Coronary artery (tissue), 2 donors: ENCODE data around the gene GABPB2.

Source experiments
- DNase-seq: peaks from one replicate; pipeline ENCODE4 v3.0.0-alpha.2; 2017; ENCODE audit warnings: low spot score
- H3K27ac ChIP-seq, 2 donors: fragments of 200-600 bp; sonication (generic); one replicate each; pipeline ENCODE4 v1.5.1; 2016 to 2019
- H3K4me3 ChIP-seq: fragments of 200-600 bp; sonication (generic); 2 replicates; pipeline ENCODE4 v1.5.1; 2016; ENCODE audit warnings: mild to moderate bottlenecking, moderate library complexity
- TF ChIP-seq, protein P1 (sequence below): fragments of 200-600 bp; sonication (generic); IDR thresholded peaks from one replicate; pipeline ENCODE4 v1.5.1; 2019; ENCODE audit warnings: antibody characterized with exemption

GABPB2 gene

DNA sequence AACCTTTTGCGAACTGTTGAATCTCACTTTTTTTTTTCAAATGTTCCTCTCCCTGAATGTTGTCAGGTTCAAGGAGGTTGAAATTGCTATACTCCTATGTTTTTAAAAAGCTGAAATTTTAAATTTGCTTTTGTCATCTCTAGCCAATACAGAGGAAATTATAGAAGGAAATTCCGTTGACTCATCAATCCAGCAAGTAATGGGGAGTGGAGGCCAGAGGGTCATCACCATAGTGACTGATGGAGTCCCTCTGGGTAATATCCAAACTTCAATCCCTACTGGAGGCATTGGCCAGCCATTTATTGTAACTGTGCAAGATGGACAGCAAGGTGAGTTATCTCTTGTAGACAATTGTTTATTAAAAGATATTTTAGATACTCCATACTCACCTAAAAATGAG, 36.3 kb downstream of the GABPB2 start:
- Histone ChIP-seq H3K27ac (no peak overlapping the region), H3K4me3 (no peak overlapping the region)

DNA sequence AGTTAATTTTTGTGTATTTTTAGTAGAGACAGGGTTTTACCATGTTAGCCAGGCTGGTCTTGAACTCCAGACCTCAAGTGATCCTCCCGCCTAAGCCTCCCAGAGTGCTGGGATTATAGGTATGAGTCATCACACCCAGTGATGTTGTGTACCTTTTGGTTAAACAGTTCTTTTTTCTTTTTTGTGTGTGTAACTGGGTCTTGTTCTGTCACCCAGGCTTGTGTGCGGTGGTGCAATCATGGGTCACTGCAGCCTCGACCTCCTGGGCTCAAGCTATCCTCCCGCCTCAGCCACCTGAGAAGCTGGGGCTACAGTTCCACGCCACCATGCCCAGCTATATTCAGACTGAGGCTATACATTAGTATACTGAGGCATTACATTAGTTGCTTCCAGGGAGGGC, 37.8 kb downstream of the GABPB2 start:
- no peak for DNase-seq
- Histone ChIP-seq H3K27ac (no peak overlapping the region), H3K4me3 (no peak overlapping the region)
- TF ChIP-seq, protein P1, sequence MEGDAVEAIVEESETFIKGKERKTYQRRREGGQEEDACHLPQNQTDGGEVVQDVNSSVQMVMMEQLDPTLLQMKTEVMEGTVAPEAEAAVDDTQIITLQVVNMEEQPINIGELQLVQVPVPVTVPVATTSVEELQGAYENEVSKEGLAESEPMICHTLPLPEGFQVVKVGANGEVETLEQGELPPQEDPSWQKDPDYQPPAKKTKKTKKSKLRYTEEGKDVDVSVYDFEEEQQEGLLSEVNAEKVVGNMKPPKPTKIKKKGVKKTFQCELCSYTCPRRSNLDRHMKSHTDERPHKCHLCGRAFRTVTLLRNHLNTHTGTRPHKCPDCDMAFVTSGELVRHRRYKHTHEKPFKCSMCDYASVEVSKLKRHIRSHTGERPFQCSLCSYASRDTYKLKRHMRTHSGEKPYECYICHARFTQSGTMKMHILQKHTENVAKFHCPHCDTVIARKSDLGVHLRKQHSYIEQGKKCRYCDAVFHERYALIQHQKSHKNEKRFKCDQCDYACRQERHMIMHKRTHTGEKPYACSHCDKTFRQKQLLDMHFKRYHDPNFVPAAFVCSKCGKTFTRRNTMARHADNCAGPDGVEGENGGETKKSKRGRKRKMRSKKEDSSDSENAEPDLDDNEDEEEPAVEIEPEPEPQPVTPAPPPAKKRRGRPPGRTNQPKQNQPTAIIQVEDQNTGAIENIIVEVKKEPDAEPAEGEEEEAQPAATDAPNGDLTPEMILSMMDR, result no peak

More for the DNA sequence above, 36.3 kb downstream of the GABPB2 start:
- no peak for DNase-seq
- TF ChIP-seq, protein P1, result no peak

DNA sequence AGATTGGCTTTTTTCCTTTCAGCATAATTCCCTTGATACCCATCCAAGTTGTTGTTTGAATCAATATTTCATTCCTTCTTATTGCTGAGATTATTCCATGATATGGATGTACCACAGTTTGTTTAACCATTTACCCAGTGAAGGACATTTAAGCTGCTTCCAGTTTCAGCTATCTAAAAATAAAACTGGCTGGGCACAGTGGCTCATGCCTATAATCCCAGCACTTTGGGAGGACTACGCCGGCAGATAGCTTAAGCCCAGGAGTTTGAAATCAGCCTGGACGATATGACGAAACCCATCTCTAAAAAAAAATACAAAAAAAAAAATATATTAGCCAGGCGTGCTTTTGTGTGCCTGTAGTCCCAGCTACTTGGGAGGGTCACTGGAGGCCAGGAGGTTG, 43.3 kb downstream of the GABPB2 start:
- TF ChIP-seq, protein P1, result no peak
- no peak for DNase-seq
- H3K27ac ChIP-seq, result no peak overlapping the region
- no peak overlapping the region for H3K4me3 ChIP-seq

DNA sequence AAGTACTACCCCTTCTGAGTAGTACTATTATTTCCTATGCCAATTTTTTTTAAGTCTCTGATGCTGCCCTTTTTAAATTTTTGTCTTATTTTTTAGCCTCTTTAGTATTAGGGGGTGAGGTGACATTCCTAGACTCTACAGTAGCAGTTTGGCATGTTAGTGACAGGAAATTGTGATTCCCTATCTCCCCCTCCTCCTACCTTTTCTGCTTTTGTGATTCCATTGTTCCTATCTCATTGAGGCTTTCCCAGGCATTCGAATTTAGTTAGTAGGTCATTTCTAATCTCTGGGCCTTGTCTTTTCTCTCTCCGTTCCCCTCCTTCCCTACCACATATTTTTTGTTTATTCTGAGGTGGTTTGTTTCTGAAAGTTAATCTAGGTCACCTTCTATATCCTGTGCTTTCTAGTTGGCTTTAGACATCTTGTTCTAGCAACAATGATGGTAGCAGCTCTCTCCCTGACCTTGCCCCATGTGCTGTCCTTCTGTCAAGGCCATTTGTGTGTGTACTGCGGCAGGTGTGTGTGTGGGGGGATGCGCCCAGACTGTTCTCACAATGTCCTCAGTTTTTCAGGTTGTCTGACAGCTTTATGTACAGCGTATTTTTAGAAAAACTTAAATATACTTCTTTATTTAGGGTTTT, 54.3 kb downstream of the GABPB2 start:
- DNase-seq, result no peak
- no peak overlapping the region for H3K27ac ChIP-seq

DNA sequence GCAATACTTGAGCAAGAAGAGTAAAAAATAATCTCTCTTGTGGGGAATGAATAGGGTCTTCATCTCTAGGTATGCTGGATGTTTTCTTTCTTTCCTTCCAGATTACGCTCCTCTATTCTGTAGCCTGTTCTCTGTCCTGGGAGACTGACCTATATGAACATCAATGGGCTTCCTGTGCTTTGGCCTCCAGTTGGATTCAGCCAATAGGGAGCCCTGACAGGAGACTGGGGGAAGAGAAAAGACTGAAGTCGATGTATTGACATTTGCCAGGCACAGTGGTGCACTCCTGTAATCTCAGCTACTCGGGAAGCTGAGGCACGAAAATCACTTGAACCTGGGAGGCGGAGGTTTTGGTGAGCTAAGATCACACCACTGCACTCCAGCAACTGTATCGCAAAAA, 58.2 kb downstream of the GABPB2 start:
- TF ChIP-seq, protein P1, result no peak
- no peak for DNase-seq
- H3K4me3 ChIP-seq, result no peak overlapping the region
- H3K27ac ChIP-seq, result no peak overlapping the region

More for the DNA sequence above, 54.3 kb downstream of the GABPB2 start:
- no peak overlapping the region for H3K4me3 ChIP-seq
- TF ChIP-seq, protein P1, result no peak

DNA sequence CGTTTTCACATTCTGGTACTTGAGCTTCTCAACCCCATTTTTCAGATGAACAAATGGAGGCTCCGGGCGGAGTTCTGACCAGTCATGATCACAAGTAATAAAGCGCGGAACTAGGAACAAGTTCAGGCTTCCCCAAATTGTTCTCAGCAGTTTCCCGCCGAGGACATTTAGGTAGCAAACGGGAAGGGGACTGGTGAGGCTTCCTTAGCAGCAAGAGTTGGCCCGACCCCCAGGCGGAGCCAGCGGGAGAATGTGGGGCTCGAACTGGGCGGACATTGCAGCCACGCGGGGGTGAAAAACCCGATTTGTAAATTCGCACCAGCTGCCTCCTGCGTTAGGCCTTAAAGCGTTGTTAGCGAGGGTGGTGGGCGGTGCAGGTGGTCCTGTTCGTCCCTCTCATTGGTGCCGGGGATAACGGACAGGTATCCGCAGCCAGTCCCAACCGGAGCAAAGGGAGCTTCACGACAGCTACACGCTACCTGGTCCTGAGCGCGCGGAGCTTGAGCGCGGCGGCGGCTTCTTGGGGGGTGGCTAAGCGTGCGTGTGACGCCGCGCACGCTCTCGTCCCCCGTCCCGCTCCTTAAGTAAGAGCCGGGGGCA, 60.5 kb downstream of the GABPB2 start:
- TF ChIP-seq, protein P1, result no peak
- DNase-seq, result peak; percentile 89
- Histone ChIP-seq H3K4me3 (peak overlapping the region; percentile 70), H3K27ac (peak overlapping the region in 1 of 2 donors; percentile 66)

DNA sequence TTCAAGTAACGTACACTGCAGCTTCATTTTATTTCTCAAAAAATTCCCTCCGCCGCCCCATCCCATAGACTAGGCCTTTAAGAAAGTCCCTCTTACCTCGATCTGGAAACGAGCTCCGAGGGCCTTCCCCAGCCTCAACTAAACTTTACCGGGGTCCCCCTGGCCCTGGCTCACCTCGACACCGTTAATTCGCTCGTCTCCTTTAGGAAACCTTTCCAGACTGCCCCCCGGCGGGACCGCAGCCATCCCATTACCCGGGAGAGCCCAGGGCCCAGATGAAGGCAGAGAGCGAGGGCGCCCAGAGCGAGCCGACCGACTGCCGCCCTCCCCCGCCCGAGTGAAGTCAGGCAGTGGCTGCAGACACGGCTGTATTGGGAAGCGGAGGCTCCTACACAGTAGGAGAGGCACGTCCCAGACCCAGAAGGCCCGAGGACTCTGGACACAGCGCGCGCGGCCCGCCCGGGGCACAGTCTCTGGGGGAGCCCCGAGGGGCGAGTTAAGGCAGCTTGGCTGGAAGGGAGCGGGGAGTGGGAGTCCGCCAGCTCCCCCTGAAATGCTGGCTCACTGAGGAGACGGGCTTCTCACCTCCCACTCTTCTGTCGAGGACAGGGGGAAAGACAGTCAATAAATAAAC, 61.3 kb downstream of the GABPB2 start:
- H3K4me3 ChIP-seq, result peak overlapping the region; percentile 70
- DNase-seq, result no peak
- TF ChIP-seq, protein P1, result no peak
- peak overlapping the region in 1 of 2 donors; percentile 66 for H3K27ac ChIP-seq
